CD4-positive, CD25-positive, alpha-beta regulatory T cell (primary cell): ENCODE results near the gene KPNA5. TPM values are rescaled to one million over a fixed set of nuclear protein-coding genes. Genes with fewer than 3 reads are reported as not detected.

Source experiments
- polyA plus RNA-seq, 4 donors: library from polyadenylated mRNA; unstranded; fragments of 300-500 nt; fragmentation: Illumina TruSeq; gene quantifications; one replicate each; pipeline ENCODE4 v1.2.3, GENCODE V29; 2021
- total RNA-seq: library from RNA; stranded (reverse); gene quantifications from one replicate; pipeline ENCODE4 v1.2.3, GENCODE V29; 2022

Gene KPNA5
- total and polyA plus RNA-seq, 5 donors from 2014 or later: 11.6 to 28.4 (median 12.1) TPM

Other genes starting within 250 kb of the KPNA5 start
- gene CALHM6, start 219.8 kb upstream of the KPNA5 start, total RNA-seq: 2.1 TPM
- 1 to 10 TPM; 2.7 to 9.4 (median 5.4) TPM for gene CALHM6, start 219.8 kb upstream of the KPNA5 start, polyA plus RNA-seq
- 0.10 TPM for gene CALHM5, start 169.6 kb upstream of the KPNA5 start, total RNA-seq
- not detected for gene CALHM5, start 169.6 kb upstream of the KPNA5 start, polyA plus RNA-seq
- gene TRAPPC3L, start 135.5 kb upstream of the KPNA5 start, total RNA-seq: 0.37 TPM
- gene TRAPPC3L, start 135.5 kb upstream of the KPNA5 start, polyA plus RNA-seq: not detected
- not detected for gene CALHM4, start 127.5 kb upstream of the KPNA5 start, total RNA-seq
- gene CALHM4, start 127.5 kb upstream of the KPNA5 start, polyA plus RNA-seq: not detected
- 49.5 TPM for gene RWDD1, start 109.7 kb upstream of the KPNA5 start, total RNA-seq
- 10 to 100 TPM; 65.0 to 97.8 (median 80.8) TPM for gene RWDD1, start 109.7 kb upstream of the KPNA5 start, polyA plus RNA-seq
- gene RSPH4A, start 64.7 kb upstream of the KPNA5 start, total RNA-seq: 0.52 TPM
- under 1 TPM in 1 of 4 donors, not detected in 3; 0.08 TPM for gene RSPH4A, start 64.7 kb upstream of the KPNA5 start, polyA plus RNA-seq
- gene ZUP1, start 12.4 kb upstream of the KPNA5 start, total RNA-seq: 16.3 TPM
- gene ZUP1, start 12.4 kb upstream of the KPNA5 start, polyA plus RNA-seq: 1 to 10 TPM; 5.9 to 7.5 (median 6.6) TPM
- gene FAM162B, start 84.5 kb downstream of the KPNA5 start, total RNA-seq: not detected
- not detected for gene FAM162B, start 84.5 kb downstream of the KPNA5 start, polyA plus RNA-seq
- gene GPRC6A, start 147.9 kb downstream of the KPNA5 start, total RNA-seq: not detected
- not detected for gene GPRC6A, start 147.9 kb downstream of the KPNA5 start, polyA plus RNA-seq
- not detected for gene RFX6, start 196.0 kb downstream of the KPNA5 start, total RNA-seq
- gene RFX6, start 196.0 kb downstream of the KPNA5 start, polyA plus RNA-seq: not detected